Activated CD8-positive, alpha-beta memory T cell treated with anti-CD3 and anti-CD28 coated beads, Interleukin-2, amount 50 U/mL, for 1 hour (primary cell): ENCODE measurements around the gene CROCC2.

Source experiments
- DNase-seq: peaks from one replicate; pipeline ENCODE4 v3.0.0-alpha.2; 2020; ENCODE audit errors: extremely low read depth

The CROCC2 gene

GRCh38 chr2:240905176-240905781 lies 857 bp upstream of the CROCC2 start:
- DNase-seq: no peak

DNA sequence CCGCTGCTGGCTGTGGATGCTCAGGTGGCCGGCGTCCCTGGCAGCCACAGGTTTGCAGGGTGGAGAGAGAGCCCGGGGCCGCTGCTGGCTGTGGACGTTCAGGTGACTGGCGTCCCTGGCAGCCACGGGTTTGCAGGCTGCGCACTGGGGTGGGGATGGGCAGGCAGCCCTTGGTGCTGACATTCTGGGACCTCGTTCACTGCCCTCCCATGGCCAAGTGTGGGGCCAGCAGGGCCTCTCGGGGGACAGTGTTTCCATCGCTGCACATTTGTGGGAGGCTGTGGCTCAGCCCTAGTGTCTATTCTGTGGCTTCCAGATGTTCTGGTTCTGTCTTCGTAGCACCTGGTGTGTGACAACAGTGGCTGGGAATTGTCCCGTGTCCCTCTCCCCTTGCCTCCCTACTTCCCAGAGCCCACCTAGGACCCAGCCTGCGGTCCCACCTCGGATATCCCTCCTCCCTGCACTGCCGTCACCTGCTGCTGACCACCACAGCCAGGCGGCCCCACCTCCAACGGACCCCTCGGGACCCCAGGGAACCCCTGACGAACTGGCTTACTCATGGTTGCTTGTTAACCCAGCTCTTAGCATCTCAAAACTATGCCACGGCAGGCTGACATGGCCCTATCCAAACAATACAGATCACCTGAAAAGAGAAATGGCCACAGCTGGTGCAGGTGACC lies 915 bp downstream of the CROCC2 start:
- DNase-seq: no peak

GRCh38 chr2:240909216-240909974 lies 3.3 kb downstream of the CROCC2 start:
- no peak for DNase-seq

DNA sequence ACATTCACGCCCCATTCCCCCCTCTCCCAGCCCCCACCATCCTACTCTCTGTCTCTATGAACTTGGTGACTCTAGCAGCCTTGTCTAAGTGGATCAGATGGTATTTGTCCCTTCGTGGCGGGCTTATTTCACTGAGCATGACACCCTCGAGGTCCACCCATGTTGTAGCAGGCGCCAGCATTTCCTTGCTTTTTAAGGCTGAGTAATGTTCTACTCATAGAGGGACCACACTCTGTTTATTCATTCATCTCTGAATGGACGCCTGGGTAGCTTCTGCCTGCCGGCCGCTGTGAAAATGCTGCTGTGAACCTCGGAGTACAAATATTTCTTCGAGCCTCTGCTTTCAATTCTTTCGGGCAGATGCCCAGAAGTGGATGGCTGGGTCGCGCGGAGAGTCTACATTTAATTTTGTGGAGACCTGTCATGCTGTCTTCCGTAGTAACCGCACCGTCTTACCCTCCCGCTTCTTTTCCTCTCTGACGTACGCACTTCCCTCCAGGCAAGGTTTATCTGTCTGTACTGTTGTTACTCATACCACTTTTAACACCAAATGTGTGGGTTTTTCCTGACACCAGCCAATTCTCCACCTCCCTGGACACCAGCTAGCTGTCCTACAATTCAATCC lies 5.6 kb downstream of the CROCC2 start:
- DNase-seq: no peak

DNA sequence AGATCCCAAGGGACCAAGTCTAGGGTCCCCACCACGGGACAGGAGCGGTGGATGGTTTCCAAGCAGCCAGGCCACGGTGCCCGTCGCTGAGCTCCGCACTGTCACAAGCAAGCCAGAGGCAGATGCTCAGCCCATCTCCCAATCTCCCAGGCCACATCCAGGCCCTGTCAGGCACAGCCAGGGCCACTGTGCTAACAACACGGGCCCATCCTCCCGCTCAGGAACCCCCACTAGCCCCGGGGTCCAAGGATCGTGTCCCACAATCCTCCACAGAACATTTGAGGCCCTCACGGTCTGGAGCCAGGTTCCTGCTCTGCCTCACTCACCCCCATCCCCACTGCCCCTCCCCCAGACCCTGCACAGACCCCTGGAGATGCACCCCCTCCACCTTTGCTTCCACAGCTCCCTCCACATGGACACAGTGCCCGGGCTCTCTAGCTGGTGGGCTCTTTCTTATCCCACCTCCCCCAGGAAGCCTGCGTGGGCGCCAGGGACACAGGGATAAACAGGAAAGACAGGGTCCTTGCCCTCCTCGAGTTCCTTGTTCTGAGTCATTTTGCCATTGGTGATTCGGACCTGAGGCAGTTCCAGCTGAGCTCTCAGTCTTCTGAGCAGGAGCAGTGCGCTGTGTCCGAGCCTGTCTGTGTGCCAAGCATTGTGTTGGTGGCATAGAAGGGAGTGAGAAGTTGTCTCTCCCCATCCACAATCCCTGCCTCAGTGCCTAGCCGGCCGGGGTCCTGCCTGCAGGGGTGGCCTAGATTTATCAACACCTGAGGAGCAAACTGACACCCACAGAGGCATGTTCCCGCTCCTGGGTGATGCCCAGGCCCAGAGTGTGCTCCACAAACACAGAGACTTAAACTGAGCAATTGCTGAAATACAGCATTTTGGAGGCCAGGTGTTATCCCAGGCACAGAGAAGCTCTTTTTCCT lies 7.0 kb downstream of the CROCC2 start:
- DNase-seq: no peak

DNA sequence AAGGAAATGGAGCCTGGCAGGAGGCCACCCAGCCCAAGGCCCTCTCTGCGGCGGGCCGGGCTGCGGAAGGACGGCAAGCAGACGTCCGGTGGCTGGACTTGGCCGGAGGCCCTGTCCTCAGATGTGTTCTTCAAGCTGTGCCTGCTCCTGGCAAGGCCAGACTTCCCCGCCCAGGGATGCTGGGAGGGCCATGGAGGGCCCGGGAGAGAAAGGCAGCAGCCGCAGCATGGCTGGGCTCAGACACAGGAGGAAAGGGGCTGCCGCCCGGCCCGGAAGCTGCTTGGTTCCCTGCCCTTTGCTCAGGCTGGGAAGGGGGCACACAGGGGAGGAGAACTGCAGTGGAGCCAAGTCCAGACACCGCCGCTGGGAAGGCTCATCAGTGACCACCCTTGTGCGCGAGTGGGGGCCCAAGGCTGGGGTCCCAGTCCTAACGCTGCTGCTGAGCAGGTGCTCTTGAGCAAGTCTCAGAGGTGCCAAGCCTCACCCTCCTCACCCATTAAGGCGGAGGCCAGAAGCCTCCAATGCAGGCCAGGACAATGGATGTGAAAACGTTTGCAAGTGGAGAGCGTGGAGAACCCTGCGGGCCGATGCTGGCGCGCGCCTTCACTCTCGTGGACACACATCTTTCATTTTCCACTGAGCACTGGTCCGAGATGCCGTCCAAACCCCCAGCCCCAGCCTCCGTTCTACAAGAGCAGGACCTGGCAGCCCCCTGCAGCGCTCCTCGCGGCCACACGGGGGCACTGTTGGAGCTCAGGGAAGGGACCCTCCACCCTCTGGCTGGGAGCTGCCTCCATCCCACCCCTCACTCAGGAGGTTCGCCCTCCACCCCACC lies 7.9 kb downstream of the CROCC2 start:
- DNase-seq: no peak

- no peak for DNase-seq
These were observed 8.7 kb downstream of the CROCC2 start for GRCh38 chr2:240914645-240915525.

DNA sequence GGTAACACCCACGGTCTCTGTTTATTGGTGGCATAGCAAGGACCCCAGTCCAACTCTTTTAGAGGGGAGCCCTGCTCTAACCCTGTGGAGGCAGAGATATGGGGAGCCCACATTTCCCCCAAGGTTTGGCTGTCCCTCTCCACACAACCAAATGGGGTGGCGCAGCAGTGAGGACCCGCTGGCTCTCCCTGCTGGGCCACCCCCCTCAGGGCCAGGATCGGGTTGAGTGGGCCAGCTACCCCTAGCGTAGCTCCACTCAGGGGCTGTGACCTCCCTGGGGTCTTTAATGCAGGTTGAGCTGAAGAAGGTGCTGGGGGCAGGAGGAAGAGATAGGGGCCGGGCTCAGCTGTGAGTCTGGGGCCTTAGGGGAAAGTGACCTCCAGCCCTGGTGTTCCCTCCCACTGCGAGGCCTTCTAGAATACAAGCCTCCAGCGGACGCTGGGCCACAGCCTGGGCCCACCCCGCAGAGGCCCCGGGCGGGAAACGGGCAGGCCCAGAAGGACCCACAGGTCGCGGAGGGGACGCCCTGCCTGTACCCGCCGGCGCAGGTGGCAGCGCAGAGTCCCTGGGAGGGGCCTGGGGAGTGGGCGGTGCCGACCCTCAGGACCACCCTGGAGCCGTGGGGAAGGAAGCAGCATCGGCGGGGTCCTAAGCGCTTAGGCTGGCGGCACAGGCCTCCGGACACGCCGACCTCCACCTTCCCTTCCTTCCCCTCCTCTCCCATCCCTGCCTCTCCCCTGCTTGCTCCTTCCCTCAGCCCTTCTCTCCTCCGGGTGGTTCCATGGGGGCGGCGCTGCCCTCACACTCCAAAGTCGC lies 9.6 kb downstream of the CROCC2 start:
- no peak for DNase-seq

DNA sequence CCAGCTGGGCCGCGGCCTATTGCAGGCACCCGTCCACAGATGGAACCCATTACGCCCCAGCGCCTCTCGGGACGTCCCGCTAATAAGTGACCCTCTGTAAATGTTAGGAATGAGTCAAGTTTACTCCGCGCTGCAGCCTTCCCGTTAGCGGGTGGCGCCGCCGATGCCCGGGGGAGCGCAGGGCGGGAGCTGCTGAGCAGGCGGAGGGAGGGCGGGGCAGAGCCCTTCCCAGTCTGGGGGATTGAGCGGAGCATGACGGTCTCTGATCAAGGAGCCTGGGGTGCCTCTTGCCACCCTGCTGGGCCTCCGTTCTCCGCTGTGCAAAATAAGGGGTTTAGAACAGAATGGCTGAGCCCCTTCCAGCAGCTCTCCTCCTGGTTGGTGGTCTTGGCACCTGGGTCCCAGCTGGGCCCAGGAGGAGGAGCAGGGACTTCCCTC lies 10.5 kb downstream of the CROCC2 start:
- DNase-seq: no peak

DNA sequence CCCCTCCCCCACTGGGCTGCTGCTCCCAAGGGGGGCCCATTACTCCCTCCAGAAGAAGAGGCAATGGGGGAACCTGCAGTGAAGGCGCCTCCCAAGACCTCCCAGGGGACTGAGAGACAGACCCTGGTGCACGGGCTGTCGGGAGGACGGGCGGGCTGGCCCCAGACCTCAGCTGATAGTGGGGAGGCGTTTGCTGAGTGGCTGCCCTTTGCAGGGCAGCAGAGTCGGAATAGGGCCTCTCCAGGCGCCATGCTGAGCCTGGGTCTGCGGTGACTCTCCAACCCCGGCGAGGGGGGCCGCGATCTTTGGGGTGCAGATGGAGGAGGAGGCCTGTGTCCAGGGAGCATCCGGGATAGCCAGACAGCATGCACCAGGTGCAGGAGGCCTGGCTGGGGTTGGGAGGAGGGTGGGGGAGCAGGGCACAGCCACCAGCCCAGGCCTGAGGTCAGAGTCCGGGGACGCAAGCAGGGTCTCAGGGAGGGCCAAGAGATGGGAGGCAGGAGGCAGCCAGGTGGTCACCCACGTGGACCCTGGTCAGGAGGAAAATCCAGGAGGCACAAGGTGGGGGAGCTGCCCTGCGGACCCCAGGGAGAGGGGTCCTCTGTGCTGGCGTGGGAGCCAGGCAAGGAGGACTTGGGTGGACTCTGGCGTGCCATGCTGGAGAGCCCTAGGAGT lies 11.0 kb downstream of the CROCC2 start:
- no peak for DNase-seq

GRCh38 chr2:240917684-240918257 lies 11.6 kb downstream of the CROCC2 start:
- no peak for DNase-seq

GRCh38 chr2:240918258-240919091 lies 12.3 kb downstream of the CROCC2 start:
- DNase-seq: no peak

GRCh38 chr2:240919161-240919781 lies 13.1 kb downstream of the CROCC2 start:
- DNase-seq: no peak

GRCh38 chr2:240919786-240920782 lies 13.9 kb downstream of the CROCC2 start:
- DNase-seq: no peak

GRCh38 chr2:240920783-240921231 lies 14.7 kb downstream of the CROCC2 start:
- no peak for DNase-seq
